Ovary (tissue), 3 donors: ENCODE data around the gene ZMAT2.
"Not testable (repeated sequence)": the region's sequence is repeated elsewhere in the genome, so short reads cannot be mapped to it uniquely, and the experiment has no call there.

Source experiments
- CTCF ChIP-seq, 3 donors: fragments of 450-650 bp in 2 of 3; fragments of 200-600 bp in 1 of 3; IDR thresholded peaks; one replicate each; pipeline versions ENCODE4 v1.5.1 to v1.8.0; 2016 to 2022; ENCODE audit warnings: antibody characterized with exemption in 3 of 3, mild to moderate bottlenecking in 1 of 3
- POLR2A ChIP-seq: fragments of 450-650 bp; IDR thresholded peaks from one replicate; pipeline ENCODE4 v1.6.1; 2017; ENCODE audit warnings: antibody characterized with exemption, mild to moderate bottlenecking, moderate library complexity
- donor health status: DM: no; HTN: no; CAD: no.

- not testable (repeated sequence) for TF ChIP-seq CTCF (IDR thresholded peaks at IDR 0.05); POLR2A
Observed at GRCh38 chr5:140716238-140716637, 16.0 kb downstream of the ZMAT2 start.
